Measurements from ENCODE around the gene IFT22. TPM values are rescaled to one million over a fixed set of nuclear protein-coding genes. Genes with fewer than 3 reads are reported as not detected.

The IFT22 gene
- total and polyA plus RNA-seq, 4 donors: 5.5 to 9.4 (median 7.6) TPM

DNA sequence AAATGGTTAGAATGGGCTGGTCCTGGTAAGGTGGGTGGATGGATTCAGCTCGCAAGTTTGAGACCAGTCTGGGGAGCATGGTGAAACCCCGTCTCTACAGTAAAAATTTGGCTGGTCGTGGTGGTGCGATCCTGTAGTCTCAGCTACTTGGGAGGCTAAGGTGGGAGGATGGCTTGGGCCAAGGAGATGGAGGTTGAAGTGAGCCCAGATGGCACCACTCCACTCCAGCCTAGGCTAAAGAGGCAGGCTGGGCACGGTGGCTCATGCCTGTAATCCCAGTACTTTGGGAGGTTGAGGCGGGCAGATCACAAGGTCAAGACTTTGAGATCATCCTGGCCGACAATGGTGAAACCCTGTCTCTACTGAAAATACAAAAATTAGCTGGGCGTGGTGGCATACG lies 15.3 kb downstream of the IFT22 start:
- H3K27me3 ChIP-seq (ENCODE audit: control insufficient read depth in 4 of 4, insufficient read depth in 4 of 4, low read length in 3 of 4): peaks cover 0 to 6% (median 0%) of the 10 kb centered on the region in 4 donors
- H3K9ac ChIP-seq (ENCODE audit: low read depth in 1 of 2, low read length in 2 of 2): no peak overlapping the region
- H3K36me3 ChIP-seq (ENCODE audit: control insufficient read depth in 4 of 4, insufficient read depth in 3 of 4, low read depth in 1 of 4, low read length in 3 of 4): no peaks in the 10 kb centered on the region
- 85% methylated on average over 9 of the region's 9 CpGs for WGBS
- peaks cover 0 to 7% (median 2%) of the 10 kb centered on the region in 4 donors for H3K4me1 ChIP-seq (ENCODE audit: control insufficient read depth in 4 of 4, insufficient read depth in 4 of 4, low read length in 3 of 4)
- no peak for TF ChIP-seq HNF4G (IDR thresholded peaks at IDR 0.05)
- no peak for TF ChIP-seq SP1 (IDR thresholded peaks at IDR 0.05)
- no peak for TF ChIP-seq GABPA (IDR thresholded peaks at IDR 0.05 in 1 of 2, conservative IDR thresholded peaks at IDR 0.05 in 1 of 2)
- TF ChIP-seq TAF1 (conservative IDR thresholded peaks at IDR 0.05): no peak
- no peak for TF ChIP-seq JUND (IDR thresholded peaks at IDR 0.05)
- TF ChIP-seq FOXA1 (IDR thresholded peaks at IDR 0.05): no peak
- TF ChIP-seq, protein P1, sequence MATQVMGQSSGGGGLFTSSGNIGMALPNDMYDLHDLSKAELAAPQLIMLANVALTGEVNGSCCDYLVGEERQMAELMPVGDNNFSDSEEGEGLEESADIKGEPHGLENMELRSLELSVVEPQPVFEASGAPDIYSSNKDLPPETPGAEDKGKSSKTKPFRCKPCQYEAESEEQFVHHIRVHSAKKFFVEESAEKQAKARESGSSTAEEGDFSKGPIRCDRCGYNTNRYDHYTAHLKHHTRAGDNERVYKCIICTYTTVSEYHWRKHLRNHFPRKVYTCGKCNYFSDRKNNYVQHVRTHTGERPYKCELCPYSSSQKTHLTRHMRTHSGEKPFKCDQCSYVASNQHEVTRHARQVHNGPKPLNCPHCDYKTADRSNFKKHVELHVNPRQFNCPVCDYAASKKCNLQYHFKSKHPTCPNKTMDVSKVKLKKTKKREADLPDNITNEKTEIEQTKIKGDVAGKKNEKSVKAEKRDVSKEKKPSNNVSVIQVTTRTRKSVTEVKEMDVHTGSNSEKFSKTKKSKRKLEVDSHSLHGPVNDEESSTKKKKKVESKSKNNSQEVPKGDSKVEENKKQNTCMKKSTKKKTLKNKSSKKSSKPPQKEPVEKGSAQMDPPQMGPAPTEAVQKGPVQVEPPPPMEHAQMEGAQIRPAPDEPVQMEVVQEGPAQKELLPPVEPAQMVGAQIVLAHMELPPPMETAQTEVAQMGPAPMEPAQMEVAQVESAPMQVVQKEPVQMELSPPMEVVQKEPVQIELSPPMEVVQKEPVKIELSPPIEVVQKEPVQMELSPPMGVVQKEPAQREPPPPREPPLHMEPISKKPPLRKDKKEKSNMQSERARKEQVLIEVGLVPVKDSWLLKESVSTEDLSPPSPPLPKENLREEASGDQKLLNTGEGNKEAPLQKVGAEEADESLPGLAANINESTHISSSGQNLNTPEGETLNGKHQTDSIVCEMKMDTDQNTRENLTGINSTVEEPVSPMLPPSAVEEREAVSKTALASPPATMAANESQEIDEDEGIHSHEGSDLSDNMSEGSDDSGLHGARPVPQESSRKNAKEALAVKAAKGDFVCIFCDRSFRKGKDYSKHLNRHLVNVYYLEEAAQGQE (IDR thresholded peaks at IDR 0.05): no peak
- TF ChIP-seq ATF3 (IDR thresholded peaks at IDR 0.05): no peak
- no peak for TF ChIP-seq FOXA2 (IDR thresholded peaks at IDR 0.05)
- no peak for TF ChIP-seq NR2F2 (IDR thresholded peaks at IDR 0.05)
- TF ChIP-seq, protein P2, sequence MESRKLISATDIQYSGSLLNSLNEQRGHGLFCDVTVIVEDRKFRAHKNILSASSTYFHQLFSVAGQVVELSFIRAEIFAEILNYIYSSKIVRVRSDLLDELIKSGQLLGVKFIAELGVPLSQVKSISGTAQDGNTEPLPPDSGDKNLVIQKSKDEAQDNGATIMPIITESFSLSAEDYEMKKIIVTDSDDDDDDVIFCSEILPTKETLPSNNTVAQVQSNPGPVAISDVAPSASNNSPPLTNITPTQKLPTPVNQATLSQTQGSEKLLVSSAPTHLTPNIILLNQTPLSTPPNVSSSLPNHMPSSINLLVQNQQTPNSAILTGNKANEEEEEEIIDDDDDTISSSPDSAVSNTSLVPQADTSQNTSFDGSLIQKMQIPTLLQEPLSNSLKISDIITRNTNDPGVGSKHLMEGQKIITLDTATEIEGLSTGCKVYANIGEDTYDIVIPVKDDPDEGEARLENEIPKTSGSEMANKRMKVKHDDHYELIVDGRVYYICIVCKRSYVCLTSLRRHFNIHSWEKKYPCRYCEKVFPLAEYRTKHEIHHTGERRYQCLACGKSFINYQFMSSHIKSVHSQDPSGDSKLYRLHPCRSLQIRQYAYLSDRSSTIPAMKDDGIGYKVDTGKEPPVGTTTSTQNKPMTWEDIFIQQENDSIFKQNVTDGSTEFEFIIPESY (IDR thresholded peaks at IDR 0.05): no peak
- no peak for TF ChIP-seq HNF4A (conservative IDR thresholded peaks at IDR 0.05)
- no peak for TF ChIP-seq RXRA (IDR thresholded peaks at IDR 0.05)
- TF ChIP-seq RAD21 (IDR thresholded peaks at IDR 0.05): no peak
- TF ChIP-seq, protein P3, sequence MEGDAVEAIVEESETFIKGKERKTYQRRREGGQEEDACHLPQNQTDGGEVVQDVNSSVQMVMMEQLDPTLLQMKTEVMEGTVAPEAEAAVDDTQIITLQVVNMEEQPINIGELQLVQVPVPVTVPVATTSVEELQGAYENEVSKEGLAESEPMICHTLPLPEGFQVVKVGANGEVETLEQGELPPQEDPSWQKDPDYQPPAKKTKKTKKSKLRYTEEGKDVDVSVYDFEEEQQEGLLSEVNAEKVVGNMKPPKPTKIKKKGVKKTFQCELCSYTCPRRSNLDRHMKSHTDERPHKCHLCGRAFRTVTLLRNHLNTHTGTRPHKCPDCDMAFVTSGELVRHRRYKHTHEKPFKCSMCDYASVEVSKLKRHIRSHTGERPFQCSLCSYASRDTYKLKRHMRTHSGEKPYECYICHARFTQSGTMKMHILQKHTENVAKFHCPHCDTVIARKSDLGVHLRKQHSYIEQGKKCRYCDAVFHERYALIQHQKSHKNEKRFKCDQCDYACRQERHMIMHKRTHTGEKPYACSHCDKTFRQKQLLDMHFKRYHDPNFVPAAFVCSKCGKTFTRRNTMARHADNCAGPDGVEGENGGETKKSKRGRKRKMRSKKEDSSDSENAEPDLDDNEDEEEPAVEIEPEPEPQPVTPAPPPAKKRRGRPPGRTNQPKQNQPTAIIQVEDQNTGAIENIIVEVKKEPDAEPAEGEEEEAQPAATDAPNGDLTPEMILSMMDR (IDR thresholded peaks at IDR 0.05; ENCODE audit: low read depth, low read length, missing input control): no peak
- no peak for TF ChIP-seq YY1 (IDR thresholded peaks at IDR 0.05)
- DNase-seq (ENCODE audit: low spot score): no peak
- no peaks in the 10 kb centered on the region for H3K9me3 ChIP-seq (ENCODE audit: control insufficient read depth in 4 of 4, low read length in 3 of 4)
- no peak overlapping the region for H3K4me3 ChIP-seq (ENCODE audit: low read depth in 1 of 3, low read length in 3 of 3)
- no peak overlapping the region for H3K27ac ChIP-seq (ENCODE audit: low read depth in 1 of 2, low read length in 2 of 2)

- H3K4me3 ChIP-seq (ENCODE audit: low read depth in 1 of 3, low read length in 3 of 3): no peak overlapping the region
- peaks cover 0 to 6% (median 3%) of the 10 kb centered on the region in 4 donors for H3K27me3 ChIP-seq (ENCODE audit: control insufficient read depth in 4 of 4, insufficient read depth in 4 of 4, low read length in 3 of 4)
- peaks cover 0 to 6% (median 2%) of the 10 kb centered on the region in 4 donors for H3K4me1 ChIP-seq (ENCODE audit: control insufficient read depth in 4 of 4, insufficient read depth in 4 of 4, low read length in 3 of 4)
- H3K36me3 ChIP-seq (ENCODE audit: control insufficient read depth in 4 of 4, insufficient read depth in 3 of 4, low read depth in 1 of 4, low read length in 3 of 4): no peaks in the 10 kb centered on the region
- 21% methylated on average over 40 of the region's 40 CpGs for WGBS
- DNase-seq (ENCODE audit: low spot score): no peak
- H3K27ac ChIP-seq (ENCODE audit: low read depth in 1 of 2, low read length in 2 of 2): no peak overlapping the region
- no peak overlapping the region for H3K9ac ChIP-seq (ENCODE audit: low read depth in 1 of 2, low read length in 2 of 2)
- H3K9me3 ChIP-seq (ENCODE audit: control insufficient read depth in 4 of 4, low read length in 3 of 4): peaks cover 2 to 6% (median 3%) of the 10 kb centered on the region in 4 donors
- TF ChIP-seq, protein P2 (IDR thresholded peaks at IDR 0.05): no peak
- TF ChIP-seq RXRA (IDR thresholded peaks at IDR 0.05) (no peak), HNF4G (IDR thresholded peaks at IDR 0.05) (no peak), TAF1 (conservative IDR thresholded peaks at IDR 0.05) (no peak), NR2F2 (IDR thresholded peaks at IDR 0.05) (no peak), EGR1 (IDR thresholded peaks at IDR 0.05; ENCODE audit: low read depth in 2 of 2) (no peak), JUND (IDR thresholded peaks at IDR 0.05) (no peak), RAD21 (IDR thresholded peaks at IDR 0.05) (no peak)
- TF ChIP-seq, protein P4, sequence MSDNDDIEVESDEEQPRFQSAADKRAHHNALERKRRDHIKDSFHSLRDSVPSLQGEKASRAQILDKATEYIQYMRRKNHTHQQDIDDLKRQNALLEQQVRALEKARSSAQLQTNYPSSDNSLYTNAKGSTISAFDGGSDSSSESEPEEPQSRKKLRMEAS (IDR thresholded peaks at IDR 0.05): no peak
- TF ChIP-seq, protein P3 (IDR thresholded peaks at IDR 0.05; ENCODE audit: low read depth, low read length, missing input control): no peak
Observed at GRCh38 chr7:101303102-101303701, 18.4 kb downstream of the IFT22 start.
